ENCODE results near the gene PET117. TPM values are rescaled to one million over a fixed set of nuclear protein-coding genes. Genes with fewer than 3 reads are reported as not detected.
"Not testable (repeated sequence)": the region's sequence is repeated elsewhere in the genome, so short reads cannot be mapped to it uniquely, and the experiment has no call there.

PET117 gene
- total and polyA plus RNA-seq, 4 donors = 8.9 to 13.5 (median 12.0) TPM

GRCh38 chr20:18176318-18176785, 38.7 kb downstream of the PET117 start:
- no peak overlapping the region for H3K4me3 ChIP-seq
- WGBS, 2 donors = 74 to 93% methylated on average over 8 of the region's 8 CpGs

DNA sequence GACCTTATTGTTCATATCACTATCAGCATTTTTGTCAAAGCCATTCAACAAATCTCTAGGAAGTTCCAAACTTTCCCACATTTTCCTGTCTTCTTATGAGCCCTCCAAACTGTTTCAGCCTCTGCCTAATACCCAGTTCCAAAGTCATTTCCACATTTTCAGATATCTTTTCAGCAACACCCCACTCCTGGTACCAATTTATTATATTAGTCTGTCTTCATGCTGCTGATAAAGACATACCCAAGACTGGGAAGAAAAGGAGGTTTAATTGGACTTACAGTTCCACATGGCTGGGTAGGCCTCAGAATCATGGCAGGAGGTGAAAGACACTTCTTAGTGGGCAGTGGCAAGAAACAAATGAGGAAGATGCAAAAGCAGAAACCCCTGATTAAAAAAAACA, 42.7 kb downstream of the PET117 start:
- peaks cover 16 to 24% (median 21%) of the 10 kb centered on the region in 4 donors for H3K36me3 ChIP-seq (ENCODE audit: control insufficient read depth in 4 of 4, insufficient read depth in 4 of 4, low read length in 4 of 4)
- H3K9ac ChIP-seq (ENCODE audit: insufficient read depth in 1 of 2, low read length in 2 of 2); H3K27ac ChIP-seq (ENCODE audit: low read depth in 1 of 2, low read length in 1 of 2); ATAC-seq (ENCODE audit: insufficient read depth, low FRiP score); H3K4me3 ChIP-seq; H3K4me1 ChIP-seq (ENCODE audit: control insufficient read depth in 5 of 5, insufficient read depth in 5 of 5, low read length in 5 of 5); H3K27me3 ChIP-seq (ENCODE audit: control insufficient read depth in 3 of 3, insufficient read depth in 3 of 3, low read length in 2 of 3); H3K9me3 ChIP-seq (ENCODE audit: control insufficient read depth in 4 of 4, insufficient read depth in 3 of 4, low read length in 3 of 4); DNase-seq: not testable (repeated sequence)

More at GRCh38 chr20:18176318-18176785, 38.7 kb downstream of the PET117 start:
- ATAC-seq (ENCODE audit: insufficient read depth, low FRiP score) (no peak), DNase-seq (no peak)
- no peak overlapping the region for H3K27ac ChIP-seq (ENCODE audit: low read depth in 1 of 2, low read length in 1 of 2)
- H3K36me3 ChIP-seq (ENCODE audit: control insufficient read depth in 4 of 4, insufficient read depth in 4 of 4, low read length in 4 of 4) = peaks cover 3 to 10% (median 4%) of the 10 kb centered on the region in 4 donors
- H3K9ac ChIP-seq (ENCODE audit: insufficient read depth in 1 of 2, low read length in 2 of 2) = no peak overlapping the region
- peaks cover 0 to 1% (median 0%) of the 10 kb centered on the region in 5 donors for H3K4me1 ChIP-seq (ENCODE audit: control insufficient read depth in 5 of 5, insufficient read depth in 5 of 5, low read length in 5 of 5)
- no peaks in the 10 kb centered on the region for H3K9me3 ChIP-seq (ENCODE audit: control insufficient read depth in 4 of 4, insufficient read depth in 3 of 4, low read length in 3 of 4)
- no peaks in the 10 kb centered on the region for H3K27me3 ChIP-seq (ENCODE audit: control insufficient read depth in 3 of 3, insufficient read depth in 3 of 3, low read length in 2 of 3)
- TF ChIP-seq, protein P1, sequence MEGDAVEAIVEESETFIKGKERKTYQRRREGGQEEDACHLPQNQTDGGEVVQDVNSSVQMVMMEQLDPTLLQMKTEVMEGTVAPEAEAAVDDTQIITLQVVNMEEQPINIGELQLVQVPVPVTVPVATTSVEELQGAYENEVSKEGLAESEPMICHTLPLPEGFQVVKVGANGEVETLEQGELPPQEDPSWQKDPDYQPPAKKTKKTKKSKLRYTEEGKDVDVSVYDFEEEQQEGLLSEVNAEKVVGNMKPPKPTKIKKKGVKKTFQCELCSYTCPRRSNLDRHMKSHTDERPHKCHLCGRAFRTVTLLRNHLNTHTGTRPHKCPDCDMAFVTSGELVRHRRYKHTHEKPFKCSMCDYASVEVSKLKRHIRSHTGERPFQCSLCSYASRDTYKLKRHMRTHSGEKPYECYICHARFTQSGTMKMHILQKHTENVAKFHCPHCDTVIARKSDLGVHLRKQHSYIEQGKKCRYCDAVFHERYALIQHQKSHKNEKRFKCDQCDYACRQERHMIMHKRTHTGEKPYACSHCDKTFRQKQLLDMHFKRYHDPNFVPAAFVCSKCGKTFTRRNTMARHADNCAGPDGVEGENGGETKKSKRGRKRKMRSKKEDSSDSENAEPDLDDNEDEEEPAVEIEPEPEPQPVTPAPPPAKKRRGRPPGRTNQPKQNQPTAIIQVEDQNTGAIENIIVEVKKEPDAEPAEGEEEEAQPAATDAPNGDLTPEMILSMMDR (IDR thresholded peaks at IDR 0.05; ENCODE audit: control extremely low read depth, extremely low read depth) = no peak

- H3K9ac ChIP-seq (ENCODE audit: insufficient read depth in 1 of 2, low read length in 2 of 2) = no peak overlapping the region
- H3K4me1 ChIP-seq (ENCODE audit: control insufficient read depth in 5 of 5, insufficient read depth in 5 of 5, low read length in 5 of 5) = peaks cover 0 to 1% (median 0%) of the 10 kb centered on the region in 5 donors
- H3K9me3 ChIP-seq (ENCODE audit: control insufficient read depth in 4 of 4, insufficient read depth in 3 of 4, low read length in 3 of 4) = no peaks in the 10 kb centered on the region
- 65 to 100% methylated on average over 1 of the region's 1 CpG for WGBS, 2 donors
- H3K27me3 ChIP-seq (ENCODE audit: control insufficient read depth in 3 of 3, insufficient read depth in 3 of 3, low read length in 2 of 3) = no peaks in the 10 kb centered on the region
- ATAC-seq (ENCODE audit: insufficient read depth, low FRiP score) (no peak), DNase-seq (no peak)
- TF ChIP-seq, protein P1 (IDR thresholded peaks at IDR 0.05; ENCODE audit: control extremely low read depth, extremely low read depth) = no peak
- H3K36me3 ChIP-seq (ENCODE audit: control insufficient read depth in 4 of 4, insufficient read depth in 4 of 4, low read length in 4 of 4) = peaks cover 17 to 25% (median 20%) of the 10 kb centered on the region in 4 donors
- no peak overlapping the region for H3K4me3 ChIP-seq
- no peak overlapping the region for H3K27ac ChIP-seq (ENCODE audit: low read depth in 1 of 2, low read length in 1 of 2)
These were observed 43.2 kb downstream of the PET117 start for GRCh38 chr20:18180815-18181214.

- TF ChIP-seq, protein P1 (IDR thresholded peaks at IDR 0.05; ENCODE audit: control extremely low read depth, extremely low read depth) = no peak
- WGBS, 2 donors = 90 to 91% methylated on average over 5 of the region's 5 CpGs
- Histone ChIP-seq H3K9ac (ENCODE audit: insufficient read depth in 1 of 2, low read length in 2 of 2) (no peak overlapping the region), H3K9me3 (ENCODE audit: control insufficient read depth in 4 of 4, insufficient read depth in 3 of 4, low read length in 3 of 4) (no peaks in the 10 kb centered on the region), H3K4me1 (ENCODE audit: control insufficient read depth in 5 of 5, insufficient read depth in 5 of 5, low read length in 5 of 5) (no peaks in the 10 kb centered on the region), H3K4me3 (no peak overlapping the region), H3K36me3 (ENCODE audit: control insufficient read depth in 4 of 4, insufficient read depth in 4 of 4, low read length in 4 of 4) (peaks cover 21 to 37% (median 30%) of the 10 kb centered on the region in 4 donors), H3K27ac (ENCODE audit: low read depth in 1 of 2, low read length in 1 of 2) (no peak overlapping the region), H3K27me3 (ENCODE audit: control insufficient read depth in 3 of 3, insufficient read depth in 3 of 3, low read length in 2 of 3) (no peaks in the 10 kb centered on the region)
- no peak for DNase-seq
- ATAC-seq (ENCODE audit: insufficient read depth, low FRiP score) = no peak
These were observed 49.4 kb downstream of the PET117 start for GRCh38 chr20:18187020-18187419.

Data from lung (tissue), 12 donors.